HEK293 (cell line): ENCODE measurements around the gene COMMD6.

ENCODE experiments used
- CTCF ChIA-PET: fragments of 350-600 bp; formaldehyde crosslinking; extraction: SDS; loops from one replicate; lab custom pipeline; 2021; ENCODE audit warnings: antibody characterized with exemption; lab: Yijun Ruan, JAX
- POLR2A ChIA-PET: fragments of 300-600 bp; formaldehyde crosslinking; extraction: SDS; loops from one replicate; lab custom pipeline; 2020; ENCODE audit warnings: antibody characterized with exemption, inconsistent platforms; lab: Yijun Ruan, JAX
- H3K27ac ChIP-seq: fragments of 200-500 bp; sonication (Bioruptor generic); 2 replicates; pipeline ENCODE4 v1.5.1; 2014; ENCODE audit warnings: low read depth, low read length, control low read depth, inconsistent platforms; ENCODE audit errors: extremely low read depth
- H3K36me3 ChIP-seq, 2 experiments: fragments of 200-500 bp in 1 of 2; sonication (Bioruptor generic) in 1 of 2; 1 replicate in 1 of 2; 2 replicates in 1 of 2; pipeline ENCODE4 v1.5.1; 2014 to 2017; ENCODE audit warnings: inconsistent platforms in 2 of 2, low read length in 2 of 2; ENCODE audit not compliant: control insufficient read depth in 2 of 2, insufficient read depth in 1 of 2
- H3K4me1 ChIP-seq: fragments of 200-500 bp; sonication (Bioruptor generic); 2 replicates; pipeline ENCODE4 v1.5.1; 2014; ENCODE audit warnings: mild to moderate bottlenecking, low read length, inconsistent platforms; ENCODE audit not compliant: control insufficient read depth, insufficient read depth
- H3K4me3 ChIP-seq: 2 replicates; pipeline ENCODE4 v1.5.1; 2011; ENCODE audit warnings: low read depth, mild to moderate bottlenecking, control low read depth, low read length, moderate library complexity
- H3K9me3 ChIP-seq: fragments of 200-500 bp; sonication (Bioruptor generic); 2 replicates; pipeline ENCODE4 v1.5.1; 2014; ENCODE audit warnings: low read depth, low read length, inconsistent platforms; ENCODE audit not compliant: control insufficient read depth, insufficient read depth
- GFI1B ChIP-seq: fragments of 450-650 bp; formaldehyde crosslinking; IDR thresholded peaks from 2 replicates; pipeline ENCODE4 v1.5.1; 2016; ENCODE audit warnings: missing biosample characterization, missing genetic modification characterization
- IKZF3 ChIP-seq: fragments of 450-650 bp; IDR thresholded peaks from 2 replicates; pipeline ENCODE4 v1.5.0; 2018; ENCODE audit warnings: missing biosample characterization, mild to moderate bottlenecking, missing genetic modification characterization, moderate library complexity
- KLF1 ChIP-seq: fragments of 450-650 bp; formaldehyde crosslinking; IDR thresholded peaks from 2 replicates; pipeline ENCODE4 v1.5.1; 2016; ENCODE audit warnings: missing biosample characterization, missing genetic modification characterization
- KLF16 ChIP-seq: fragments of 450-650 bp; formaldehyde crosslinking; IDR thresholded peaks from 2 replicates; pipeline ENCODE4 v1.5.1; 2017; ENCODE audit warnings: missing biosample characterization, missing genetic modification characterization
- PRDM1 ChIP-seq: fragments of 450-650 bp; formaldehyde crosslinking; IDR thresholded peaks from 2 replicates; pipeline ENCODE4; 2016; ENCODE audit warnings: missing biosample characterization, missing genetic modification characterization
- PRDM6 ChIP-seq: fragments of 450-650 bp; formaldehyde crosslinking; IDR thresholded peaks from 2 replicates; pipeline ENCODE4 v1.5.1; 2017; ENCODE audit warnings: missing biosample characterization, missing genetic modification characterization
- ZBTB20 ChIP-seq: fragments of 450-650 bp; formaldehyde crosslinking; IDR thresholded peaks from 2 replicates; pipeline ENCODE4 v1.5.1; 2016; ENCODE audit warnings: missing biosample characterization, missing genetic modification characterization
- ZNF138 ChIP-seq: fragments of 450-650 bp; formaldehyde crosslinking; IDR thresholded peaks from 2 replicates; pipeline ENCODE4 v1.5.1; 2016; ENCODE audit warnings: missing biosample characterization, missing genetic modification characterization, borderline replicate concordance
- ZNF202 ChIP-seq: fragments of 450-650 bp; formaldehyde crosslinking; IDR thresholded peaks from 2 replicates; pipeline ENCODE4 v1.5.1; 2016; ENCODE audit warnings: missing biosample characterization, missing genetic modification characterization, borderline replicate concordance
- ZNF221 ChIP-seq: fragments of 450-650 bp; formaldehyde crosslinking; IDR thresholded peaks from 2 replicates; pipeline ENCODE4 v1.5.1; 2017; ENCODE audit warnings: missing biosample characterization, missing genetic modification characterization, borderline replicate concordance
- ZNF239 ChIP-seq: fragments of 450-650 bp; formaldehyde crosslinking; IDR thresholded peaks from 2 replicates; pipeline ENCODE4 v1.5.1; 2016; ENCODE audit warnings: missing biosample characterization, missing genetic modification characterization
- ZNF473 ChIP-seq: fragments of 450-650 bp; formaldehyde crosslinking; IDR thresholded peaks from 2 replicates; pipeline ENCODE4 v1.5.1; 2017; ENCODE audit warnings: missing biosample characterization, missing genetic modification characterization
- ZNF48 ChIP-seq: fragments of 450-650 bp; formaldehyde crosslinking; IDR thresholded peaks from 2 replicates; pipeline ENCODE4 v1.5.1; 2016; ENCODE audit warnings: missing biosample characterization, missing genetic modification characterization
- ZNF518A ChIP-seq: fragments of 450-650 bp; formaldehyde crosslinking; conservative IDR thresholded peaks from 2 replicates; pipeline ENCODE4 v1.5.1; 2016; ENCODE audit warnings: low read depth, missing biosample characterization, missing genetic modification characterization
- ZNF549 ChIP-seq: fragments of 450-650 bp; IDR thresholded peaks from 2 replicates; pipeline ENCODE4 v1.5.1; 2018; ENCODE audit warnings: missing biosample characterization, missing genetic modification characterization, mild to moderate bottlenecking, inconsistent platforms, moderate library complexity
- ZNF555 ChIP-seq: fragments of 450-650 bp; formaldehyde crosslinking; conservative IDR thresholded peaks from 2 replicates; pipeline ENCODE4 v1.5.1; 2017; ENCODE audit warnings: missing biosample characterization, mild to moderate bottlenecking, missing genetic modification characterization, inconsistent platforms
- ZNF629 ChIP-seq: fragments of 450-650 bp; formaldehyde crosslinking; IDR thresholded peaks from 2 replicates; pipeline ENCODE4 v1.5.1; 2017; ENCODE audit warnings: missing biosample characterization, missing genetic modification characterization
- ZNF843 ChIP-seq: fragments of 450-650 bp; formaldehyde crosslinking; IDR thresholded peaks from 2 replicates; pipeline ENCODE4 v1.5.1; 2016; ENCODE audit warnings: missing biosample characterization, missing genetic modification characterization

The COMMD6 gene

DNA sequence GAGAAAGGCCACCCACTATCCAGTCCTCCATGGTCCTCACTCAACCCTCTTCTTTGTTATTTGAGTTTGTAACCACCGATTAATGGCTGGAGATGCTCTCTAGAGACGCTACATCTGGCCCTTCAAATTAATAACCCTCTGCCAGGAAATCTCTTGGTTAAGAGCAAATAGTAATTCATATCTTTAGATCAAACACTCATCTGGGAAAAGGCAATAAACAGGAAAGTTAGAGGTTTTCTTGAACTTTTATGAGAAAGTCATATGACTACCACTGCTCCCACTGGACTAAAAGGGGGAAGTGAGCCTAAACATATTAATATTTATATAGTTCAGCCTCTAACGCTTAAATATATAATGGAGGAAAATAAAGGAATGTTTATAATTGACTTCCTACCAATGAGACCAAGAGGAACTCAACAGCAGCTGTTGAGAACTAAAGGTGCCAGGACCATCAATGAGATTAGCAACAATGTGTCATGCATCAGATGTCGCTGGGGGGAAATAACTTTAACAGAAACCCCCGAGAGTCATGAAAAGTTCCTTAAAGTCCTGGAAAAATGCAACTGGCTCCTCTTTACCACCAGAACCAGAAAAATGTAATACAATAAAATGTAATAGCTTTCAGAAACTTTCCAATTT lies 58.4 kb downstream of the COMMD6 start:
- peak; percentile 70 for TF ChIP-seq PRDM6
- TF ChIP-seq ZNF629 (tag by site-specific recombination): no peak
- Histone ChIP-seq H3K36me3 (no peaks in the 10 kb centered on the region), H3K9me3 (no peaks in the 10 kb centered on the region), H3K4me1 (no peaks in the 10 kb centered on the region; the same call in 1 of the 2 replicates), H3K4me3 (no peak overlapping the region), H3K27ac (no peak overlapping the region)
- CTCF ChIA-PET: interaction anchor here (0.6 to 1.0 kb wide), 2 partner anchors 13 to 74 kb away, joined by 3 read pairs; no protein-coding TSS in a partner anchor
- POLR2A ChIA-PET: no interaction called here

DNA sequence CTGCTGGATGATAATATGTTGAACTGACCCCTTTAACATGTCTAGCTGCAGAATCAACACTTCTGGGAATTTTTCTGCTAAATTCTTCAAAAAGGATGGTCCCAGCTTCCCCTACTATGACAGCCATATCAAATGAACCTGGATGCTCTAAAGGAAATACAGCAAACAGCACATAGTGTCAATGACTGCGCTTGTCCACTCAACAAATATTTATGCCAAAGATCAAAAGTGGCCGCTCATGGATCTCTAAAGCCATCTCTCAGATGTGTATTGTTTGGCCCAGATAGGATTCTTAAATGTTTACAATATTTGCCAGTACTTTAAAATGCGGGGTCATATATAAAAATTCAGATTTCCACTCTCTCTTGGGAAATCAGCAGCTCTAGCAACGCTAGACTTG lies 59.0 kb downstream of the COMMD6 start:
- ChIA-PET POLR2A (no interaction called here), CTCF (interaction anchor here (1.0 kb wide), 1 partner anchor 74 kb away, joined by 3 read pairs; no protein-coding TSS in a partner anchor)
- no peaks in the 10 kb centered on the region; the same call in 1 of the 2 replicates for H3K4me1 ChIP-seq
- H3K27ac ChIP-seq: no peak overlapping the region
- H3K9me3 ChIP-seq: no peaks in the 10 kb centered on the region
- no peak for TF ChIP-seq ZNF48 (tag by site-specific recombination)
- TF ChIP-seq ZNF555 (tag by site-specific recombination): no peak
- TF ChIP-seq ZNF549 (tag by site-specific recombination): no peak
- TF ChIP-seq PRDM1: no peak
- no peak for TF ChIP-seq ZNF473 (tag by site-specific recombination)
- TF ChIP-seq ZNF239 (tag by site-specific recombination): no peak
- TF ChIP-seq ZNF138: no peak
- no peak for TF ChIP-seq ZNF518A (tag by site-specific recombination)
- TF ChIP-seq ZBTB20 (tag by site-specific recombination): no peak
- no peak for TF ChIP-seq ZNF843 (tag by site-specific recombination)
- TF ChIP-seq ZNF202: no peak
- no peak for TF ChIP-seq GFI1B (tag by site-specific recombination)
- no peak for TF ChIP-seq KLF16 (tag by site-specific recombination)
- TF ChIP-seq IKZF3 (tag by site-specific recombination): no peak
- TF ChIP-seq ZNF221 (tag by site-specific recombination): no peak
- TF ChIP-seq KLF1 (tag by site-specific recombination): no peak
- H3K36me3 ChIP-seq: no peaks in the 10 kb centered on the region
- H3K4me3 ChIP-seq: no peak overlapping the region
